HL-60 (cell line): ENCODE data around the gene TFAM.

ENCODE experiments used
- GABPA ChIP-seq: IDR thresholded peaks from 2 replicates; pipeline ENCODE4 v1.6.1; 2012; ENCODE audit warnings: low read depth
- POLR2AphosphoS5 ChIP-seq: IDR thresholded peaks from 2 replicates; pipeline ENCODE4 v1.6.1; 2012; ENCODE audit warnings: low read depth
- SPI1 ChIP-seq: IDR thresholded peaks from 2 replicates; pipeline ENCODE4 v1.6.1; 2012; ENCODE audit warnings: low read depth, mild to moderate bottlenecking, borderline replicate concordance
- TF ChIP-seq, protein P1 (sequence below): IDR thresholded peaks from one replicate; pipeline ENCODE4 v1.5.1; 2011; ENCODE audit warnings: low read length, control low read depth, inconsistent platforms; ENCODE audit not compliant: insufficient read depth
- TF ChIP-seq, protein P2 (sequence below): IDR thresholded peaks from 2 replicates; pipeline ENCODE4 v1.6.1; 2012; ENCODE audit warnings: low read depth; ENCODE audit not compliant: insufficient replicate concordance

- no peak for TF ChIP-seq POLR2AphosphoS5
- TF ChIP-seq, protein P1, sequence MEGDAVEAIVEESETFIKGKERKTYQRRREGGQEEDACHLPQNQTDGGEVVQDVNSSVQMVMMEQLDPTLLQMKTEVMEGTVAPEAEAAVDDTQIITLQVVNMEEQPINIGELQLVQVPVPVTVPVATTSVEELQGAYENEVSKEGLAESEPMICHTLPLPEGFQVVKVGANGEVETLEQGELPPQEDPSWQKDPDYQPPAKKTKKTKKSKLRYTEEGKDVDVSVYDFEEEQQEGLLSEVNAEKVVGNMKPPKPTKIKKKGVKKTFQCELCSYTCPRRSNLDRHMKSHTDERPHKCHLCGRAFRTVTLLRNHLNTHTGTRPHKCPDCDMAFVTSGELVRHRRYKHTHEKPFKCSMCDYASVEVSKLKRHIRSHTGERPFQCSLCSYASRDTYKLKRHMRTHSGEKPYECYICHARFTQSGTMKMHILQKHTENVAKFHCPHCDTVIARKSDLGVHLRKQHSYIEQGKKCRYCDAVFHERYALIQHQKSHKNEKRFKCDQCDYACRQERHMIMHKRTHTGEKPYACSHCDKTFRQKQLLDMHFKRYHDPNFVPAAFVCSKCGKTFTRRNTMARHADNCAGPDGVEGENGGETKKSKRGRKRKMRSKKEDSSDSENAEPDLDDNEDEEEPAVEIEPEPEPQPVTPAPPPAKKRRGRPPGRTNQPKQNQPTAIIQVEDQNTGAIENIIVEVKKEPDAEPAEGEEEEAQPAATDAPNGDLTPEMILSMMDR: no peak
- TF ChIP-seq, protein P2, sequence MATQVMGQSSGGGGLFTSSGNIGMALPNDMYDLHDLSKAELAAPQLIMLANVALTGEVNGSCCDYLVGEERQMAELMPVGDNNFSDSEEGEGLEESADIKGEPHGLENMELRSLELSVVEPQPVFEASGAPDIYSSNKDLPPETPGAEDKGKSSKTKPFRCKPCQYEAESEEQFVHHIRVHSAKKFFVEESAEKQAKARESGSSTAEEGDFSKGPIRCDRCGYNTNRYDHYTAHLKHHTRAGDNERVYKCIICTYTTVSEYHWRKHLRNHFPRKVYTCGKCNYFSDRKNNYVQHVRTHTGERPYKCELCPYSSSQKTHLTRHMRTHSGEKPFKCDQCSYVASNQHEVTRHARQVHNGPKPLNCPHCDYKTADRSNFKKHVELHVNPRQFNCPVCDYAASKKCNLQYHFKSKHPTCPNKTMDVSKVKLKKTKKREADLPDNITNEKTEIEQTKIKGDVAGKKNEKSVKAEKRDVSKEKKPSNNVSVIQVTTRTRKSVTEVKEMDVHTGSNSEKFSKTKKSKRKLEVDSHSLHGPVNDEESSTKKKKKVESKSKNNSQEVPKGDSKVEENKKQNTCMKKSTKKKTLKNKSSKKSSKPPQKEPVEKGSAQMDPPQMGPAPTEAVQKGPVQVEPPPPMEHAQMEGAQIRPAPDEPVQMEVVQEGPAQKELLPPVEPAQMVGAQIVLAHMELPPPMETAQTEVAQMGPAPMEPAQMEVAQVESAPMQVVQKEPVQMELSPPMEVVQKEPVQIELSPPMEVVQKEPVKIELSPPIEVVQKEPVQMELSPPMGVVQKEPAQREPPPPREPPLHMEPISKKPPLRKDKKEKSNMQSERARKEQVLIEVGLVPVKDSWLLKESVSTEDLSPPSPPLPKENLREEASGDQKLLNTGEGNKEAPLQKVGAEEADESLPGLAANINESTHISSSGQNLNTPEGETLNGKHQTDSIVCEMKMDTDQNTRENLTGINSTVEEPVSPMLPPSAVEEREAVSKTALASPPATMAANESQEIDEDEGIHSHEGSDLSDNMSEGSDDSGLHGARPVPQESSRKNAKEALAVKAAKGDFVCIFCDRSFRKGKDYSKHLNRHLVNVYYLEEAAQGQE: no peak
- no peak for TF ChIP-seq GABPA
- no peak for TF ChIP-seq SPI1
Measured at GRCh38 chr10:58362027-58362789, 23.0 kb upstream of the TFAM start.
